Mucosa of stomach (tissue), 1 donor: ENCODE results near the gene EN1.

Experiments
- H3K27me3 ChIP-seq: one replicate; pipeline ENCODE4 v1.7.0; 2013; ENCODE audit warnings: mild to moderate bottlenecking, low read length; ENCODE audit not compliant: control insufficient read depth, insufficient read depth
- H3K36me3 ChIP-seq: one replicate; pipeline ENCODE4 v1.7.0; 2013; ENCODE audit warnings: low read length; ENCODE audit not compliant: control insufficient read depth, insufficient read depth
- H3K4me1 ChIP-seq: one replicate; pipeline ENCODE4 v1.7.0; 2013; ENCODE audit warnings: mild to moderate bottlenecking, low read length; ENCODE audit not compliant: control insufficient read depth, insufficient read depth
- H3K4me3 ChIP-seq: one replicate; pipeline ENCODE4 v1.7.0; 2013; ENCODE audit warnings: low read length
- H3K9ac ChIP-seq: one replicate; pipeline ENCODE4 v1.7.0; 2013; ENCODE audit warnings: mild to moderate bottlenecking, low read length, moderate library complexity
- H3K9me3 ChIP-seq: one replicate; pipeline ENCODE4 v1.7.0; 2013; ENCODE audit warnings: mild to moderate bottlenecking, low read length, moderate library complexity; ENCODE audit not compliant: control insufficient read depth
- donor health status: Pancreatic carcinoma.

The EN1 gene

GRCh38 chr2:118822572-118822971 lies 24.9 kb downstream of the EN1 start:
- Histone ChIP-seq H3K27me3 (peaks cover 15% of the 10 kb centered on the region), H3K4me3 (no peak overlapping the region), H3K4me1 (no peaks in the 10 kb centered on the region), H3K36me3 (no peaks in the 10 kb centered on the region), H3K9ac (no peak overlapping the region), H3K9me3 (no peaks in the 10 kb centered on the region)

GRCh38 chr2:118822015-118822414 lies 25.4 kb downstream of the EN1 start:
- H3K4me1 ChIP-seq, result no peaks in the 10 kb centered on the region
- H3K4me3 ChIP-seq, result no peak overlapping the region
- H3K9ac ChIP-seq, result no peak overlapping the region
- no peaks in the 10 kb centered on the region for H3K36me3 ChIP-seq
- no peaks in the 10 kb centered on the region for H3K9me3 ChIP-seq
- H3K27me3 ChIP-seq, result peaks cover 12% of the 10 kb centered on the region

GRCh38 chr2:118817469-118817868 lies 30.0 kb downstream of the EN1 start:
- Histone ChIP-seq H3K9ac (no peak overlapping the region), H3K27me3 (peaks cover 21% of the 10 kb centered on the region), H3K4me3 (no peak overlapping the region)

GRCh38 chr2:118816669-118817068 lies 30.8 kb downstream of the EN1 start:
- H3K9ac ChIP-seq, result no peak overlapping the region
- no peaks in the 10 kb centered on the region for H3K36me3 ChIP-seq
- H3K4me3 ChIP-seq, result no peak overlapping the region
- peaks cover 22% of the 10 kb centered on the region for H3K27me3 ChIP-seq
- no peaks in the 10 kb centered on the region for H3K4me1 ChIP-seq
- H3K9me3 ChIP-seq, result no peaks in the 10 kb centered on the region

More at GRCh38 chr2:118817469-118817868, 30.0 kb downstream of the EN1 start:
- H3K4me1 ChIP-seq, result no peaks in the 10 kb centered on the region
- H3K36me3 ChIP-seq, result no peaks in the 10 kb centered on the region
- H3K9me3 ChIP-seq, result no peaks in the 10 kb centered on the region

- Histone ChIP-seq H3K9ac (no peak overlapping the region), H3K27me3 (peaks cover 20% of the 10 kb centered on the region), H3K4me1 (no peaks in the 10 kb centered on the region), H3K9me3 (no peaks in the 10 kb centered on the region), H3K4me3 (no peak overlapping the region), H3K36me3 (no peaks in the 10 kb centered on the region)
These were observed 31.7 kb downstream of the EN1 start for GRCh38 chr2:118815731-118816130.

GRCh38 chr2:118815314-118815713 lies 32.1 kb downstream of the EN1 start:
- no peak overlapping the region for H3K4me3 ChIP-seq
- H3K27me3 ChIP-seq, result peaks cover 21% of the 10 kb centered on the region
- no peaks in the 10 kb centered on the region for H3K4me1 ChIP-seq
- no peak overlapping the region for H3K9ac ChIP-seq
- H3K36me3 ChIP-seq, result no peaks in the 10 kb centered on the region
- H3K9me3 ChIP-seq, result no peaks in the 10 kb centered on the region

GRCh38 chr2:118814368-118814767 lies 33.1 kb downstream of the EN1 start:
- Histone ChIP-seq H3K9ac (no peak overlapping the region), H3K36me3 (no peaks in the 10 kb centered on the region), H3K27me3 (peaks cover 21% of the 10 kb centered on the region), H3K4me1 (no peaks in the 10 kb centered on the region), H3K4me3 (no peak overlapping the region), H3K9me3 (no peaks in the 10 kb centered on the region)

GRCh38 chr2:118813601-118814339 lies 33.7 kb downstream of the EN1 start:
- peaks cover 24% of the 10 kb centered on the region for H3K27me3 ChIP-seq
- H3K4me1 ChIP-seq, result no peaks in the 10 kb centered on the region
- no peak overlapping the region for H3K4me3 ChIP-seq

GRCh38 chr2:118813111-118813510 lies 34.3 kb downstream of the EN1 start:
- Histone ChIP-seq H3K27me3 (peaks cover 31% of the 10 kb centered on the region), H3K4me1 (no peaks in the 10 kb centered on the region), H3K4me3 (no peak overlapping the region), H3K9ac (no peak overlapping the region), H3K9me3 (no peaks in the 10 kb centered on the region), H3K36me3 (no peaks in the 10 kb centered on the region)

More at GRCh38 chr2:118813601-118814339, 33.7 kb downstream of the EN1 start:
- H3K36me3 ChIP-seq, result no peaks in the 10 kb centered on the region
- H3K9ac ChIP-seq, result no peak overlapping the region
- H3K9me3 ChIP-seq, result no peaks in the 10 kb centered on the region

- Histone ChIP-seq H3K9me3 (no peaks in the 10 kb centered on the region), H3K4me3 (no peak overlapping the region), H3K9ac (no peak overlapping the region), H3K27me3 (peaks cover 37% of the 10 kb centered on the region), H3K36me3 (no peaks in the 10 kb centered on the region), H3K4me1 (no peaks in the 10 kb centered on the region)
These were observed 34.9 kb downstream of the EN1 start for GRCh38 chr2:118812552-118812951.

- H3K27me3 ChIP-seq, result peaks cover 46% of the 10 kb centered on the region
- H3K9me3 ChIP-seq, result no peaks in the 10 kb centered on the region
- H3K4me3 ChIP-seq, result no peak overlapping the region
- H3K36me3 ChIP-seq, result no peaks in the 10 kb centered on the region
- H3K4me1 ChIP-seq, result no peaks in the 10 kb centered on the region
- H3K9ac ChIP-seq, result no peak overlapping the region
These were observed 35.8 kb downstream of the EN1 start for GRCh38 chr2:118811514-118812115.

- no peak overlapping the region for H3K4me3 ChIP-seq
- H3K4me1 ChIP-seq, result no peaks in the 10 kb centered on the region
- H3K9me3 ChIP-seq, result no peaks in the 10 kb centered on the region
- H3K36me3 ChIP-seq, result no peaks in the 10 kb centered on the region
- no peak overlapping the region for H3K9ac ChIP-seq
- peaks cover 52% of the 10 kb centered on the region for H3K27me3 ChIP-seq
These were observed 36.7 kb downstream of the EN1 start for GRCh38 chr2:118810766-118811165.
